ENCODE measurements around the gene TSPO. TPM values are rescaled to one million over a fixed set of nuclear protein-coding genes. Genes with fewer than 3 reads are reported as not detected.

Gene TSPO
- total and polyA plus RNA-seq, 2 of the 13 experiments (the other 11 are each of a cell fraction or from before 2014, with no cell fraction given), result 0.46 to 1.4 TPM

- TF ChIP-seq SKIL (CRISPR knock-in tag; IDR thresholded peaks at IDR 0.05; ENCODE audit: borderline replicate concordance) (no peak), SETDB1 (CRISPR knock-in tag; IDR thresholded peaks at IDR 0.05; ENCODE audit: borderline replicate concordance) (no peak), ZNF678 (CRISPR knock-in tag; IDR thresholded peaks at IDR 0.05) (no peak), RARA (CRISPR knock-in tag; IDR thresholded peaks at IDR 0.05) (no peak), POGZ (CRISPR knock-in tag; IDR thresholded peaks at IDR 0.05) (peak; percentile 95), SNAPC4 (CRISPR knock-in tag; IDR thresholded peaks at IDR 0.05) (0 out of 2 replicates have a peak, but pooled peaks have one; percentile 56), FOXP4 (CRISPR knock-in tag; IDR thresholded peaks at IDR 0.05) (0 out of 2 replicates have a peak, but pooled peaks have one; percentile 54), NR2F1 (CRISPR knock-in tag; IDR thresholded peaks at IDR 0.05) (peak in 1 of 2 experiments; percentile 27; a peak in 1 of 4 replicates), ZNF383 (CRISPR knock-in tag; IDR thresholded peaks at IDR 0.05; ENCODE audit: borderline replicate concordance) (no peak), ZNF280B (CRISPR knock-in tag; IDR thresholded peaks at IDR 0.05; ENCODE audit: borderline replicate concordance) (0 out of 2 replicates have a peak, but pooled peaks have one; percentile 3), RELA (CRISPR knock-in tag; IDR thresholded peaks at IDR 0.05) (peak; percentile 80; the same call in 1 of the 2 replicates)
These were observed 8.3 kb upstream of the TSPO start, which contains the start of gene MCAT (continued) for GRCh38 chr22:43142880-43143562.

Measured in HepG2 (cell line).